GM21381 (cell line): ENCODE results near the gene PABPC1L.

Experiments used
- ATAC-seq: cut with Tn5 transposase; IDR thresholded peaks from one replicate; pipeline ENCODE4 v1.9.1; 2021; ENCODE audit warnings: mild to moderate bottlenecking, moderate library complexity; ENCODE audit not compliant: unreplicated experiment

Gene PABPC1L

GRCh38 chr20:44942264-44942973 is 32.6 kb downstream of the PABPC1L start:
- ATAC-seq: no peak

DNA sequence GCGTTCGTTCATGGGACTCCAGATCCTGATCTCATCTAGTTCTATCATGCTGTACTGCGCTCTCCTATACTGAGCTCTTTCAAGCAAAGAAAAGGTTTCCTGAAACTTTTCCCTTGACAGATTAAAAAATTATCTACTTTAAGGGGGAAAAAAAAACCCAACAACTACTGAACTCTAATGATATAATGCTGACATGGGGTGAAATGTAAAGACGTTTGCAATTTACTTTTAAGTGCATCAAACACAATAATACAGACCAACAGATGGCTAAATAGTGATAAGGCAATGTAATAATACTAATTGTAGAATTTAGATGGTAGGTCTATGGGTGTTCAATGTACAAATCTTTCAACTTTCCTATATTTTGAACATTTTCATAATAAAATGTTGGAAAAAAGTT is 34.0 kb downstream of the PABPC1L start:
- ATAC-seq: no peak

- ATAC-seq: no peak
These were observed 35.4 kb downstream of the PABPC1L start for GRCh38 chr20:44945261-44945660.

- ATAC-seq: no peak
These were observed 36.5 kb downstream of the PABPC1L start for GRCh38 chr20:44946271-44946852.

- no peak for ATAC-seq
These were observed 38.2 kb downstream of the PABPC1L start for GRCh38 chr20:44948107-44948506.

DNA sequence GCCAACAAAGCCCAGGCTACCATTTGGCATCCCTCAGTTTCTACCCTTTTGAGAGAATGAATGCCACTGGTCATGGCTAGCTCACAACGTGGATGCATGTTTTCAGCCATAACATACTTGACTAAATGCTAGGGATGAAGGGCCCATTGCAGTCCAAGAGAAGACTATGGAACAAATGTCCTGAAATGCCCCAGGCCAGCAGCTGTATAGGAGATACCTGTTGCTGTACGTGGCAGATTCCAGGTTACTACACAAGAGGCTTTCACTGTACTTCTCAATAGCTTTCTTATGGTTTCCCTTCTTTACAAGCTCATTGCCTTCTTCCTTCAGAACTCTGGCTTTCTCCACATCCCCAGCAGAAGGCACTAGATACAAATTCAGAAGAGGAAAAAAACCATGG is 38.7 kb downstream of the PABPC1L start:
- ATAC-seq: no peak

- ATAC-seq: no peak
These were observed 40.5 kb downstream of the PABPC1L start for GRCh38 chr20:44950368-44950767.

DNA sequence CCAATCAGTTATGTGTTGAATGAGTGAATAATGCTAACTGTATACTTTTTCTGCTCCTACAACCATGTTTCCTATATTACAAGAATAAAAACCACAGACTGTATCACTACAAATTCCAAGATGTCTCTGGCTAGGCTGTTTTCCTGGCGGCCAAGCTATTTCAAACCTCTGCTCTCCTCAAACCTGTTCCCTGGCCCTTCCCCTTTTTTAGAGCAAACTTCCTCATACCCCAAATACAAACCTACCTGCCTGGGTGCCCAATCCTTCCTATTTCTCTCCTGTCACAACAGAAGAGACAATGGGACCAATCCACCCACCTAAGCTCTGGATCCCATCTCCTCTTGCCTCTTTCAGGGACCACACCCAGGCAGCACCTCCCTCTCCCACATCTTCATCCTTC is 42.9 kb downstream of the PABPC1L start:
- no peak for ATAC-seq

DNA sequence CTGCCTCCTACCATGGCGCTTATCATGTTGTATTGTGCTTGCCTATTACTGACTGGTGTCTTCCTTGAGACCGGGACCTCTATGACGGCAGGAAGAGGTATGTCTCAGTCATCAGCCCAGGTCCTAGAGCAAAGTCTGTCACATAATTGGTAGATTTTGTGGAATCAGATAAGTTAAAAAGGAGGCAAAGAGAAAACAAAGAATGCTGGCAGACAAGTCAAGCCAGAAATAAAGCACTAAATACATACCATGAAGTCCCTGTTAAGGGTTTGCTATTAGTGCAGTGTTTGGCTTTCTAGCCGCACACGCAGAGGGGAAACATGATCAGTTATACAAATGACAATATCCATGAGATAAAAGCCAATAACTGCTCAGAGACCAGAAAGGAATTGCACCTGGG is 44.4 kb downstream of the PABPC1L start:
- no peak for ATAC-seq

DNA sequence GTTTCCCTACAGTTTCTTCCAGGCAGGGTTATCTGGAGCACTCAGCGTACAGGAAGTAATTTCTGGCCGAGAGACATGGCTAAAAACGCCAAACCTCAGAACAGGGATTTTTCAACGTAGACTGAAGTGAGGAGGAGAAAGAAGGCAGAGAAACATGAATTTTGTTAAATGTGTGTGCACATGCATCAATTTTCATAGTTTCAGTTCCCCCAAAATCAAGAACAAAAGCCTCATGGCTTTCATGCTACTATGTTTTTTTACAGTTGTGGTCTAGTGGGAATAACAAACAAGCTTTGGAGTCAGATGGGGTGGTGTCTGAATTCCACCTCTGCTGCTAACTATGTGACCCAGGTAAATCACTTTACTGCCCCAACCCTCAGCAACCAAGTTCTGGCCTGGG is 45.4 kb downstream of the PABPC1L start:
- no peak for ATAC-seq

DNA sequence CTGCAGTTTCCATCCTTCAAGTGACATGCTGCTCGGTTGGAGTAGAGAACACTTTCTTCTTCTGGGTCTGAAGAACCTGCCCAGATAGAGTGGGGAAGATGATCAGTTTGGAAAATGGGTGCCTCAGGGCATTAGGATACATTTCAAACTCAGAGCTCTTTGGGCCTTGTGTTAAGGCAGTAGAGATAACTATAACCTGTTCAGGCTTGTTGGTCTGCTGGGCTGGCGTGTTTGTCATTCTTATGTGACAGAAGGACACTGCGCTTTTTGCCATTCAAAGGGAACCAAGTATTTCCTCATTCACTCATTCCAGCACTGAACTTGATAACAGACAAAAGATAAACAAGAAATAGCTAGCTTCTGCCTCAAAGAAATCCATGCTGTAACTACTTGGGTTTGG is 46.5 kb downstream of the PABPC1L start:
- no peak for ATAC-seq

- no peak for ATAC-seq
These were observed 48.4 kb downstream of the PABPC1L start for GRCh38 chr20:44958276-44958675.

GRCh38 chr20:44959082-44959637 is 49.3 kb downstream of the PABPC1L start:
- ATAC-seq: no peak

- no peak for ATAC-seq
These were observed 49.8 kb downstream of the PABPC1L start for GRCh38 chr20:44959638-44960102.

DNA sequence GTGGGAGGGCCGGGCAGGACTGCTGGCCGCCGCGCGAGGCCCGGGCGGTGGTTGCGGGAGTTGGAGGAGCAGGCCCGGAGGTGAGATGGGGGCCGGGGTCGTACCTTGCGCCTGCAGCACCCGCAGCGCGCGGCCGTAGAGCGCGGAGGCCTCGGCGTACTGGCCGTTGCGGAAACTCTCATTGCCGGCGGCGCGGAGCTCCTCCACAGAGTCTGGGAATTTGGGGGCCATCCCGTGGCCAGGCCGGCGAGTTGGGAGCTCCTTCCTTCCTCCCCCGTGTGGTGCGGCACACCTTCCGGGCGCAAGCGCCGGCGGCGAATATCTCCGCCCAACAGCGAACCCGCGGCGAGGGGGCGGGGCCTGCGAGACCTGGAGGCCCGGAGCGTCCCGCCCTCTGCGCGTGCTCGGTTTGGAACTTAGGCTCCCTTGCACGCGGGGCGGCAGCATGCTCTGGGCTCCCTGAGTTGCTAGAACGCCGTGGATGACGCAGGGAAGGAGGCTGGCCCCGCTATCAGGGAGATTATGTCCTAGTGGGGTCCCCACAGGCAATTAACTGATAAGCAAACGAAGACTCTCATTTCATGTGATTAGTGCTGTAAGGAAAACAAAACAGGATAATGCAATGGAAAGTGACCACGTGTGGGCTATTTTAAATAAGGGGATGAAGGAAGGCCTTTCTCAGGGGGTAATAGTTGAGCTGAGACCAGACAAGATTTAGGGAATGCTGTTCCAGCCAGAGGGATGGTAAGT is 50.4 kb downstream of the PABPC1L start, which contains the start of gene TOMM34:
Gene TOMM34, minus strand, starts transcription at position 295 of the 750 bp plus-strand sequence. Its CDS starts 64 bp downstream, at position 231.
- peak; percentile 80 for ATAC-seq

- ATAC-seq: no peak
These were observed 51.4 kb downstream of the PABPC1L start for GRCh38 chr20:44961011-44961869.

- no peak for ATAC-seq
These were observed 52.0 kb downstream of the PABPC1L start for GRCh38 chr20:44961870-44962267.

DNA sequence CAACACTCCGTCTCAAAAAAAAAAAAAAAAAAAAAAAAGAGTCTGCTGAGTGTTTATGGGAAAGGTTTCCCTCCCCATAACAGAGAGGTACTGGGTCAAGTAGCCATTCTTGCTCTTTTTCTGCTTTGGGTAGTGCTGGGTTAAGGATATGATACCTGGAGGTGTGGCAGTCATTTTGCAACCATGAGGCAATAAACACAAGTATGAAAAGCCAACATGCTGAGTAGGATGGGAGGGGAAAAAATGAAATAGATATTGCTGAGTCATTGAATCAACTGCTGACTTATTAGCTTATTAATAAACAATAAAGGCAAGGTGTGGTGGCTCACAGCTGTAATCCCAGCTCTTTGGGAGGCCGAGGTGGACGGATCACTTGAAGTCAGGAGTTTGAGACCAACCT is 52.6 kb downstream of the PABPC1L start:
- ATAC-seq: no peak

DNA sequence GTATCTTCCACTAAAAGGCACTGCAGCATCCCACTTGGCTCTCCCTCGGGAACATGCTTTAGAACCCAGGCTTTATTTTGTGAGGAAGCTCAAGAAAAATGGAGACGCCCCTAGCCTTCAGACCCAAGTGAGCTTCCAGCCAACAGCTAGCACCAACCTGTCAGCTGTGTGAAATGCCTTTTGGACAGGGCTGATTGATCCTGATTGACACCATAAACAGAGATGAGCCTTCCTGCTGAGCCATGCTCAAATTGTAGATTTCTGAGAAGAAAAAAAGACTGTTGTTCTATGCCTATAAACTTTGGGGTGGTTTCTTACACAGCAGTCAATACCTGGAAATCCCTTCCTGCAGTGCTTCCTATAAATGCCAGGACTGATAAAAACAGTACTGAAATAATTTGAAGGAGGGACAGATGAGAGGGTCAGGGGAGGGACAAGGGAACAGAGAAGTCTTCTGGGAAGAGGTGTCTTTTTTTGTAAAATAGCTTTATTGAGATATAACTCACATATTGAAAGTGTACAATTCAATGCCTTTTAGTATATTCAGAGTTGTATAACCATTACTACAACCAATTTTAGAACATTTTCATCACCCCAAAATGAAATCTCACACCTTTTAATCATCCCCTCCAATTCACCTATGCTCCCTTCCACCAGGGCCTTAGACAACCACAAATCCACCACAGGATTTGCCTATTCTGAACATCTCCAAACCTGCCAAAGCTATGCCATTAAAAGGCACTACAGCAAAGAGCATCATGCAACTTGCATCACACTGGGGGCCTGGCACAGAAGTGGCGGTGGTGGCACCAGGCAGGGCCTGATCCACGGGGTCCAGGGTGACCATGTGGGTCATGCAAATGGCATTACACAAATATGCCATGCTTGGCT is 53.7 kb downstream of the PABPC1L start:
- ATAC-seq: no peak

DNA sequence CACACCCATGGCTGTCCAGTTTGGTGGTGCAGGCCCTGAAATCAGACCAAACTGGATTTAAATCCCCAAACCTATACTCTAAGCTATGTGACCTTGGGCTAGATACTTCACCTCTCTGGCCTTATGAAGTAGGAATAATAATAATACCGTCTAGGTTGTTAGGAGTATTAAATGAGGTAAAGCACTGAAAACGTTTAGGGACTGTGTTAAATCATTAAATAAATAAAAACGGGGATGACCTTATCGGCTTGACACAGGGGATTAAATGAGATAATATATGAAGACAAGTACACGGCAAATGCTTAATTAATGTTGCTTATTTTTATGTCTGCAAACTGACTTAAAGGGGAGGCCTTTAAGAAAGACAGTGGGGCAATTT is 55.8 kb downstream of the PABPC1L start:
- no peak for ATAC-seq
